K562 (cell line): ENCODE data around the gene RUSC1. TPM values are rescaled to one million over a fixed set of nuclear protein-coding genes. Genes with fewer than 3 reads are reported as not detected.
A peak's percentile ranks its signal among the peaks of the same experiment; 100 is the strongest.

Source experiments
- ASH1L ChIP-seq: fragments of 450-650 bp; IDR thresholded peaks from 2 replicates; pipeline ENCODE4 v1.6.1; 2018; ENCODE audit warnings: borderline replicate concordance, mild to moderate bottlenecking, low read depth; ENCODE audit not compliant: partially characterized antibody
- FOSL1 ChIP-seq: fragments of 200-800 bp; sonication (Bioruptor generic); conservative IDR thresholded peaks from 2 replicates; pipeline ENCODE4 v1.6.1; 2016; ENCODE audit warnings: missing genetic modification characterization, missing compliant biosample characterization
- FUS ChIP-seq: fragments of 200-400 bp; formaldehyde crosslinking; optimal IDR thresholded peaks from 2 replicates; pipeline ENCODE3; 2017; ENCODE audit warnings: low read depth, low read length
- GTF2E2 ChIP-seq: fragments of 200-800 bp; sonication (Bioruptor generic); IDR thresholded peaks from 2 replicates; pipeline ENCODE4 v1.6.1; 2016; ENCODE audit warnings: missing genetic modification characterization, missing compliant biosample characterization
- HDAC8 ChIP-seq: fragments of 450-650 bp; IDR thresholded peaks from 2 replicates; pipeline ENCODE4 v1.6.1; 2016; ENCODE audit warnings: mild to moderate bottlenecking, missing genetic modification characterization, moderate library complexity, missing compliant biosample characterization
- NFIX ChIP-seq: fragments of 250-450 bp; sonication (Bioruptor Pico); IDR thresholded peaks from 2 replicates; pipeline ENCODE4 v1.4.0; 2020; ENCODE audit warnings: low read depth, mild to moderate bottlenecking, moderate library complexity
- RBM25 ChIP-seq: fragments of 200-400 bp; formaldehyde crosslinking; IDR thresholded peaks from 2 replicates; pipeline ENCODE4 v1.6.1; 2018; ENCODE audit warnings: low read length, low read depth, moderate library complexity; ENCODE audit not compliant: severe bottlenecking
- RNF2 ChIP-seq: sonication (generic); IDR thresholded peaks from 2 replicates; pipeline ENCODE4 v1.6.1; 2016
- TEAD1 ChIP-seq, 2 experiments: fragments of 450-650 bp in 1 of 2; sonication (generic) in 1 of 2; formaldehyde crosslinking; IDR thresholded peaks; 2 replicates each; pipeline versions ENCODE4 v1.4.0 to v1.8.0; 2020 to 2022; ENCODE audit warnings: mild to moderate bottlenecking in 2 of 2, missing genetic modification reagents in 1 of 2
- ZNF589 ChIP-seq: fragments of 200-800 bp; sonication (Bioruptor generic); IDR thresholded peaks from 2 replicates; pipeline ENCODE4 v1.6.1; 2016; ENCODE audit warnings: low read depth, missing genetic modification characterization, missing compliant biosample characterization
- polyA plus RNA-seq, 8 experiments: library from polyadenylated mRNA; depleted of rRNA in 4 of 8; stranded (reverse) in 5 of 8; unstranded in 3 of 8; fragments of >200 nt; fragmentation: Nextera tagmentation in 2 of 8; fragmentation: Illumina TruSeq in 1 of 8; extraction: Ambion mirVana in 2 of 8; extraction: Trizol in 1 of 8; gene quantifications; 2 replicates each; pipeline versions ENCODE4 v1.2.1 to v1.2.3, GENCODE V29; 2011 to 2014; ENCODE audit warnings: inconsistent platforms in 1 of 8, missing spikeins in 1 of 8
- total RNA-seq, 7 experiments: library from RNA; depleted of rRNA in 6 of 7; stranded (reverse); fragments of >200 nt in 6 of 7; fragmentation: Illumina TruSeq in 2 of 7; extraction: Trizol in 2 of 7; gene quantifications; 2 replicates each; pipeline versions ENCODE4 v1.2.1 to v1.2.3, GENCODE V29; 2011 to 2021; ENCODE audit warnings: low replicate concordance in 1 of 7
- TF ChIP-seq, protein P1 (sequence below): fragments of 450-650 bp; IDR thresholded peaks from 2 replicates; pipeline ENCODE4 v1.6.1; 2016; ENCODE audit warnings: missing biosample characterization, missing genetic modification characterization
- TF ChIP-seq, protein P2 (sequence below): sonication (generic); formaldehyde crosslinking; IDR thresholded peaks from 2 replicates; pipeline ENCODE4 v1.8.0; 2022; ENCODE audit warnings: missing genetic modification reagents, mild to moderate bottlenecking, borderline replicate concordance
- TF ChIP-seq, protein P3 (sequence below), 2 experiments: fragments of 450-650 bp; IDR thresholded peaks; 2 replicates each; pipeline ENCODE4 v1.6.1; 2018; ENCODE audit warnings: mild to moderate bottlenecking in 2 of 2, low read depth in 1 of 2; ENCODE audit not compliant: partially characterized antibody in 2 of 2
- TF ChIP-seq, protein P4 (sequence below): fragments of 450-650 bp; IDR thresholded peaks from 2 replicates; pipeline ENCODE4 v1.6.1; 2016; ENCODE audit warnings: borderline replicate concordance
- TF ChIP-seq, protein P5 (sequence below): IDR thresholded peaks from 2 replicates; pipeline ENCODE4 v1.6.1; 2011; ENCODE audit warnings: borderline replicate concordance, low read depth, mild to moderate bottlenecking, moderate library complexity, low read length; ENCODE audit not compliant: insufficient read depth, poor library complexity, severe bottlenecking

RUSC1 gene
- total and polyA plus RNA-seq, 9 of the 15 experiments (the other 6 are each of a cell fraction or from before 2014, with no cell fraction given) = 5.7 to 68.3 (median 33.6) TPM

DNA sequence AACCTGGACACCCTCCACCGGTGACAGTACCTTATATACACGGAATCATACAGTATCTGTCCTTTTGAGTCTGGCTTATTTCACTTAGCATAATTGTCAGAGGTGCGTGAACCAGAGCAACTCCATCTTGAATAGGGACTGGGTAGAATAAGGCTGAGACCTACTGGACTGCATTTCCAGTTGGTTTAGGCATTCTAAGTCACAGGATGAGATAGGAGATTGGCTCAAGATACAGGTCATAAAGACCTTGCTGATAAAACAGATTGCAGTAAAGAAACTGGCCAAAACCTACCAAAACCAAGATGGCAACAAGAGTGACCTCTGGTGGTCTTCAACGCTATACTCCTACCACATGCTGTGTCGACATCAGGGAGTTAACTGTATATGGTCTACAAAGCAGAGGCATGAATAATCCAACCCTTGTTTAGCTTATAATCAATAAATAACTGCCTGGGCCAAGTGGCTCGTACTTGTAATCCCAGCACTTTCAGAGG is 13.4 kb upstream of the RUSC1 start (continued):
- TF ChIP-seq, protein P1, sequence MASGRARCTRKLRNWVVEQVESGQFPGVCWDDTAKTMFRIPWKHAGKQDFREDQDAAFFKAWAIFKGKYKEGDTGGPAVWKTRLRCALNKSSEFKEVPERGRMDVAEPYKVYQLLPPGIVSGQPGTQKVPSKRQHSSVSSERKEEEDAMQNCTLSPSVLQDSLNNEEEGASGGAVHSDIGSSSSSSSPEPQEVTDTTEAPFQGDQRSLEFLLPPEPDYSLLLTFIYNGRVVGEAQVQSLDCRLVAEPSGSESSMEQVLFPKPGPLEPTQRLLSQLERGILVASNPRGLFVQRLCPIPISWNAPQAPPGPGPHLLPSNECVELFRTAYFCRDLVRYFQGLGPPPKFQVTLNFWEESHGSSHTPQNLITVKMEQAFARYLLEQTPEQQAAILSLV (tag) = peak; percentile 94
- TF ChIP-seq HDAC8 (tag) = peak; percentile 98
- peak; percentile 59 for TF ChIP-seq NFIX (CRISPR knock-in tag)
- no peak for TF ChIP-seq FUS
- TF ChIP-seq FOSL1 = 0 out of 2 replicates have a peak, but pooled peaks have one; percentile 15
- TF ChIP-seq, protein P2, sequence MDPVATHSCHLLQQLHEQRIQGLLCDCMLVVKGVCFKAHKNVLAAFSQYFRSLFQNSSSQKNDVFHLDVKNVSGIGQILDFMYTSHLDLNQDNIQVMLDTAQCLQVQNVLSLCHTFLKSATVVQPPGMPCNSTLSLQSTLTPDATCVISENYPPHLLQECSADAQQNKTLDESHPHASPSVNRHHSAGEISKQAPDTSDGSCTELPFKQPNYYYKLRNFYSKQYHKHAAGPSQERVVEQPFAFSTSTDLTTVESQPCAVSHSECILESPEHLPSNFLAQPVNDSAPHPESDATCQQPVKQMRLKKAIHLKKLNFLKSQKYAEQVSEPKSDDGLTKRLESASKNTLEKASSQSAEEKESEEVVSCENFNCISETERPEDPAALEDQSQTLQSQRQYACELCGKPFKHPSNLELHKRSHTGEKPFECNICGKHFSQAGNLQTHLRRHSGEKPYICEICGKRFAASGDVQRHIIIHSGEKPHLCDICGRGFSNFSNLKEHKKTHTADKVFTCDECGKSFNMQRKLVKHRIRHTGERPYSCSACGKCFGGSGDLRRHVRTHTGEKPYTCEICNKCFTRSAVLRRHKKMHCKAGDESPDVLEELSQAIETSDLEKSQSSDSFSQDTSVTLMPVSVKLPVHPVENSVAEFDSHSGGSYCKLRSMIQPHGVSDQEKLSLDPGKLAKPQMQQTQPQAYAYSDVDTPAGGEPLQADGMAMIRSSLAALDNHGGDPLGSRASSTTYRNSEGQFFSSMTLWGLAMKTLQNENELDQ (CRISPR knock-in tag) = no peak
- TF ChIP-seq ASH1L = no peak
- peak; percentile 90 for TF ChIP-seq ZNF589 (CRISPR knock-in tag)
- no peak for TF ChIP-seq RBM25
- TF ChIP-seq, protein P3, sequence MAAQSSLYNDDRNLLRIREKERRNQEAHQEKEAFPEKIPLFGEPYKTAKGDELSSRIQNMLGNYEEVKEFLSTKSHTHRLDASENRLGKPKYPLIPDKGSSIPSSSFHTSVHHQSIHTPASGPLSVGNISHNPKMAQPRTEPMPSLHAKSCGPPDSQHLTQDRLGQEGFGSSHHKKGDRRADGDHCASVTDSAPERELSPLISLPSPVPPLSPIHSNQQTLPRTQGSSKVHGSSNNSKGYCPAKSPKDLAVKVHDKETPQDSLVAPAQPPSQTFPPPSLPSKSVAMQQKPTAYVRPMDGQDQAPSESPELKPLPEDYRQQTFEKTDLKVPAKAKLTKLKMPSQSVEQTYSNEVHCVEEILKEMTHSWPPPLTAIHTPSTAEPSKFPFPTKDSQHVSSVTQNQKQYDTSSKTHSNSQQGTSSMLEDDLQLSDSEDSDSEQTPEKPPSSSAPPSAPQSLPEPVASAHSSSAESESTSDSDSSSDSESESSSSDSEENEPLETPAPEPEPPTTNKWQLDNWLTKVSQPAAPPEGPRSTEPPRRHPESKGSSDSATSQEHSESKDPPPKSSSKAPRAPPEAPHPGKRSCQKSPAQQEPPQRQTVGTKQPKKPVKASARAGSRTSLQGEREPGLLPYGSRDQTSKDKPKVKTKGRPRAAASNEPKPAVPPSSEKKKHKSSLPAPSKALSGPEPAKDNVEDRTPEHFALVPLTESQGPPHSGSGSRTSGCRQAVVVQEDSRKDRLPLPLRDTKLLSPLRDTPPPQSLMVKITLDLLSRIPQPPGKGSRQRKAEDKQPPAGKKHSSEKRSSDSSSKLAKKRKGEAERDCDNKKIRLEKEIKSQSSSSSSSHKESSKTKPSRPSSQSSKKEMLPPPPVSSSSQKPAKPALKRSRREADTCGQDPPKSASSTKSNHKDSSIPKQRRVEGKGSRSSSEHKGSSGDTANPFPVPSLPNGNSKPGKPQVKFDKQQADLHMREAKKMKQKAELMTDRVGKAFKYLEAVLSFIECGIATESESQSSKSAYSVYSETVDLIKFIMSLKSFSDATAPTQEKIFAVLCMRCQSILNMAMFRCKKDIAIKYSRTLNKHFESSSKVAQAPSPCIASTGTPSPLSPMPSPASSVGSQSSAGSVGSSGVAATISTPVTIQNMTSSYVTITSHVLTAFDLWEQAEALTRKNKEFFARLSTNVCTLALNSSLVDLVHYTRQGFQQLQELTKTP (IDR thresholded peaks at IDR 0.05; ENCODE audit: low read depth in 1 of 2, partially characterized antibody in 2 of 2) = no peak
- no peak; the same call in 1 of the 2 replicates for TF ChIP-seq GTF2E2 (tag)
- peak in 1 of 2 experiments; percentile 98; a peak in 2 of 4 replicates for TF ChIP-seq TEAD1 (CRISPR knock-in tag; IDR thresholded peaks at IDR 0.05)
- TF ChIP-seq, protein P4, sequence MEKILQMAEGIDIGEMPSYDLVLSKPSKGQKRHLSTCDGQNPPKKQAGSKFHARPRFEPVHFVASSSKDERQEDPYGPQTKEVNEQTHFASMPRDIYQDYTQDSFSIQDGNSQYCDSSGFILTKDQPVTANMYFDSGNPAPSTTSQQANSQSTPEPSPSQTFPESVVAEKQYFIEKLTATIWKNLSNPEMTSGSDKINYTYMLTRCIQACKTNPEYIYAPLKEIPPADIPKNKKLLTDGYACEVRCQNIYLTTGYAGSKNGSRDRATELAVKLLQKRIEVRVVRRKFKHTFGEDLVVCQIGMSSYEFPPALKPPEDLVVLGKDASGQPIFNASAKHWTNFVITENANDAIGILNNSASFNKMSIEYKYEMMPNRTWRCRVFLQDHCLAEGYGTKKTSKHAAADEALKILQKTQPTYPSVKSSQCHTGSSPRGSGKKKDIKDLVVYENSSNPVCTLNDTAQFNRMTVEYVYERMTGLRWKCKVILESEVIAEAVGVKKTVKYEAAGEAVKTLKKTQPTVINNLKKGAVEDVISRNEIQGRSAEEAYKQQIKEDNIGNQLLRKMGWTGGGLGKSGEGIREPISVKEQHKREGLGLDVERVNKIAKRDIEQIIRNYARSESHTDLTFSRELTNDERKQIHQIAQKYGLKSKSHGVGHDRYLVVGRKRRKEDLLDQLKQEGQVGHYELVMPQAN = no peak
- TF ChIP-seq RNF2 = no peak
- TF ChIP-seq, protein P5, sequence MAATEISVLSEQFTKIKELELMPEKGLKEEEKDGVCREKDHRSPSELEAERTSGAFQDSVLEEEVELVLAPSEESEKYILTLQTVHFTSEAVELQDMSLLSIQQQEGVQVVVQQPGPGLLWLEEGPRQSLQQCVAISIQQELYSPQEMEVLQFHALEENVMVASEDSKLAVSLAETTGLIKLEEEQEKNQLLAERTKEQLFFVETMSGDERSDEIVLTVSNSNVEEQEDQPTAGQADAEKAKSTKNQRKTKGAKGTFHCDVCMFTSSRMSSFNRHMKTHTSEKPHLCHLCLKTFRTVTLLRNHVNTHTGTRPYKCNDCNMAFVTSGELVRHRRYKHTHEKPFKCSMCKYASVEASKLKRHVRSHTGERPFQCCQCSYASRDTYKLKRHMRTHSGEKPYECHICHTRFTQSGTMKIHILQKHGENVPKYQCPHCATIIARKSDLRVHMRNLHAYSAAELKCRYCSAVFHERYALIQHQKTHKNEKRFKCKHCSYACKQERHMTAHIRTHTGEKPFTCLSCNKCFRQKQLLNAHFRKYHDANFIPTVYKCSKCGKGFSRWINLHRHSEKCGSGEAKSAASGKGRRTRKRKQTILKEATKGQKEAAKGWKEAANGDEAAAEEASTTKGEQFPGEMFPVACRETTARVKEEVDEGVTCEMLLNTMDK = no peak
